ENCODE results near the gene RANGAP1.

RANGAP1 gene

DNA sequence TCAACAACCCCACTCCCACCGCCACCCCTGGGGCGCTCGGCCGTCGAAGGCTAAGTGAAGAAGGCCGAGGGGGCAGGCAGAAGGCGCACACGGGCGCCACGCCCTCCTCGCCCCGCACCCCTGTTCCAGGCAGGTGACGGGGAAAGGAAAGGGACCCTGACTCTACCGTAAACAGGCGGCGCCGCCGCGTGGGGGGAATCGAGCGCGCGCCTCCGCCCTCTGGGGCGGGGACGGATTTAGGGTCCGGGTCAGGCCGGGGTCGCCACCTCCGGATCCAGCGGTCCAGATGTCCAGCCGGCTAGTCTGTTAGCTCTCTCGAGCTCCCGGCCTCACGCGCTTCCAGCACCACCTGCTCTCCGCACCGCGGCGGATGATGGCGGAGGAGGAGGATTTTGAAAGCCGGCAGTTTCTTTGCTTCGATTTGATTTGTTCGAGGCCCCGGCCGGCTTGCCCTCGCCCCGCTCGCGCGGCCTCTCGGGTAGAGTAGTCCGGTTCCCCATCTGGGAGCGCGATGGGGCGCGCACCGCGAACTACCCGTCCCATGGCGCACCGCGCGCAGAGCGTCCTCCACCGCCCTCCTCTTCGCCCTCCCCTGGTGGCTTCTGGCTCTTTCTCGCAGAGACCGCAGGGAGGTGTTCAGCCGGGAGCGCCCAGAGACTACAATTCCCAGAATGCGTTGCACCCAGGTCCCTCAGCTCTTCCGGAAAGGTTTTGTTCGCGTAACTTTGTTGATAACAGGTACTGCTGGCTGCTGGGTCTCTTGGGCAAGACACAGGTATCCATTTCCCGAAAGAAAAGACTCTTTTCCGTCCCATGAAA lies at the start of gene RANGAP1:
Gene RANGAP1, minus strand, starts transcription at position 368 of the 819 bp plus-strand sequence. CDS start 5,143 bp downstream, outside the sequence.
- peak; percentile 96 for DNase-seq (ENCODE audit: low read depth)

- DNase-seq (ENCODE audit: low read depth), result no peak
Measured at GRCh38 chr22:41334951-41335635, 49.1 kb upstream of the RANGAP1 start.

DNA sequence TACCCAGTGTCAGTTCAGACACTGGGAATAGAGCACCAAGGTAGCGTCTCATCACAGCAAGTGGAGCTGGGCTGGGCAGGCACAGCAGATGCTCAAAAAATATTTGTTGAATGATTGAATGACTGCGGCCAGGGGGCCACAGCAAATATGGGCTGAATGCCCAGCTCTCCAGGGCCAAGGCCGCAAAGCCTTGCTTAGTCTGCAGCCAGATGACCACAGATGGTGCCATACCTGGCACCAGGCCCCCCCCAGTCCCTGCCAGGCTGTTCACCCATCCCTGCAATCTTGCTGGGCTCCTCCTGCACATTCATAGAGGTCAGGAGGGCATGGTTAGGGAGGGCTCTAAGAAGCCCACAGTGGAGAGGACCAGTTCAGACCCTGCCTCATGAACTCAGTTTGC lies 48.2 kb upstream of the RANGAP1 start:
- DNase-seq (ENCODE audit: low read depth), result no peak

GRCh38 chr22:41333806-41334205 lies 47.8 kb upstream of the RANGAP1 start:
- DNase-seq (ENCODE audit: low read depth), result no peak

DNA sequence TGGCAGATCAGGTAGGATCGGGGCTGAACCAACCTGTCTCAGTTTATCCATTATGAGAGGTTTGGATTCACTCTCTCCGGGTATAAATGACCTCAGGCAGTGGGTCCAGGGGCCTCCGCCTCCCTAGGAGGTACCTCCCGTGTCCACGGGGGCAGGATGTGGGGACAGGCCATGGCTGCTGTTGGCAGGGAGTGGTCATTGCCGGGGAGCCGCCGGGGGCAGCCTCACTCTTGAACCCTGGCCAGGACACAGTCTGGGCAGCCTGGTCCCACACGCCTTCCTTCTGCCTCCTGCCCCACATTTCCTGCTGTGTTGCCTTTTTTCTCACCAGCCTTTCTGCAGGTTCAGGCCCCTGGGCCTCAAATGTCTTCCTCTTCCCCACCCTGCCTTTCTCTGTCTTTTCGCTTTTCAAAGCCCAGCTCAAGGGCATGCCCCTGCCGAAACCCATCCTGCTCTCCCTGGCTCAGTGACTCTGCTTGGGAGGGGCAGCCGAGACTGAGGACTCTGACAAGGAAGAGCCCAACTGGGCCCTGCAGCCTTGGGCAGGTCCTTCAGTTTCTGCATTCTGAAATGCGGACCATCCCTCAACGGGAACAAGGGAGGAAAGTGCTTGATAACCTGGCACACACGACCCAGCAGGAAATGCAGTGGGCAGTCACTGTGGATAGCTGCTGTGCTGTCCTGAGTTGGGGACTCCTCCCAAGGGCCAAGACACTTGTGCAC lies 46.4 kb upstream of the RANGAP1 start:
- no peak for DNase-seq (ENCODE audit: low read depth)

DNA sequence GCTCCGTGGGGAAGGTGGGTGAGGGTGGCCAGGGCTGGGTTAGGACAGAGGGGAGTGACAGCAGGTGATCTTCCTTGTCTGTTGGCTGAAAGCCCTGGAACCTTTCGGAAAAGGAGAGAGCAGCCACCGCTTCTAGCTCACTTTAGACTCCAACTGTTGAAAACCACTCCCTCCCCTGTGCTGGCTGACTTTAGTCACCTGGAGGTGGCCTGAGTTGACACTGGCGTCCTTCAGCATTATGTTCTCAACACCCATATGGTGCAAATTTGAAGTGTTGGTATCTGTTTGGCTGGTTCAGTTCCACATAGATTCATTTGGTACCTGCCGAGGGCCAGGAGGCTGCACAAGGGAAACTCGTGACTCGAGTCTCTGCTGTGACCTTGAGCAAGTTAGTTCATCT lies 44.2 kb upstream of the RANGAP1 start:
- DNase-seq (ENCODE audit: low read depth), result no peak

GRCh38 chr22:41327124-41327523 lies 41.1 kb upstream of the RANGAP1 start:
- DNase-seq (ENCODE audit: low read depth), result no peak

- DNase-seq (ENCODE audit: low read depth), result no peak
Measured at GRCh38 chr22:41324821-41325528, 39.0 kb upstream of the RANGAP1 start.

DNA sequence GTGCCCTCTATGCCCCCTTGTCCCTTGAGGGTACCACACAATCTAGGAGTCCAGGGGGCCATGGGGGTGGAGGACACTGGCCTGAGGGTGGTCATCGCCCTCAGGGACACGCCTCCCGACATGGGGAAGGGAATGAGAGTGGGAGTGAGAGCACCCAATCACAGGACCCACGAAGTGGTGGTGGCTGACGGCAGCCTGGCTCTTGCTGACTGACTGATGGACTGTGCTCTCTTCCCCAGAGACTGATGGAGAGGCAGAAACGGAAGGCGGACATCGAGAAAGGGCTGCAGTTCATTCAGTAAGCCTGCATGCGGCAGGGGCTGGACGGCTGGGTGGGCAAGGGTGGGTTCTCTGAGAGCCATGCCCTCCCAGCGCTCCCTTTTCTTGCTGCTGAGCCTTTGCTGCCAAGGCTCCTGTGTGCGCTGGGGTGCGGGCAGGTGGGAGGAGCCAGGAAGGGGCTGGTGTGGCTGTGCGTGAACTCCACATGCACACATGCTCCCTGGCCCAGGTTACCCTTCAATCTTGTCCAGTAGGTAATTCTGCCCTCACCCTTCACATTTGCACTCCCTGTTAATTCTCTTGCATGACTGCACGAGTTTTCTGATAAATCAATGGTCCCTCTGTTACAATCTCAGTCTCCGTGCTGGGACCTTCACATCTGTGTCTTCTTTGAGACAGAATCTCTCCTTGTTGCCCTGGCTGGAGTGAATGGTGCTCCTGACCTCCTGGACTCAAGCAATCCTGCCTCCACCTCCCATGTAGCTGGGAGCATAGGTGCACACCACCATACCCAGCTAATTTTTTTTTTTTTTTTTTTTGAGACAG lies 34.6 kb upstream of the RANGAP1 start:
- no peak for DNase-seq (ENCODE audit: low read depth)

- no peak for DNase-seq (ENCODE audit: low read depth)
Measured at GRCh38 chr22:41315586-41315985, 29.6 kb upstream of the RANGAP1 start.

DNA sequence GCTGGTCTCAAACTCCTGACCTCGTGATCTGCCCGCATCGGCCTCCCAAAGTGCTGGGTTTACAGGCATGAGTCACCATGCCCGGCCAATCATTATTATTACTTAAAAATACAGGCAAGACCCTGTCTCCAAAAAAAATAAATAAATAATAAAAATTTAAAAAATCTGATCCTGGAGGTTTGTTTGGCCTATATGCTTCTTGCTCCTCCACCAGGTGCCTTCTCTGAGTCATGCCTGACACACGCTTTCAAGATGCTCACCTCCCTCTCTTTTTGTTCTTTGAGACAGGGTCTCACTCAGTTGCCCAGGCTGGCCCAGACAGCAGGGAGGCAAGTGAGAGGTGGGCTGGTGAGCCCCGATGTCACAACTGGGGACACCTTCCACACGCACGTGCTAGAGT lies 28.8 kb upstream of the RANGAP1 start:
- DNase-seq (ENCODE audit: low read depth), result no peak

DNA sequence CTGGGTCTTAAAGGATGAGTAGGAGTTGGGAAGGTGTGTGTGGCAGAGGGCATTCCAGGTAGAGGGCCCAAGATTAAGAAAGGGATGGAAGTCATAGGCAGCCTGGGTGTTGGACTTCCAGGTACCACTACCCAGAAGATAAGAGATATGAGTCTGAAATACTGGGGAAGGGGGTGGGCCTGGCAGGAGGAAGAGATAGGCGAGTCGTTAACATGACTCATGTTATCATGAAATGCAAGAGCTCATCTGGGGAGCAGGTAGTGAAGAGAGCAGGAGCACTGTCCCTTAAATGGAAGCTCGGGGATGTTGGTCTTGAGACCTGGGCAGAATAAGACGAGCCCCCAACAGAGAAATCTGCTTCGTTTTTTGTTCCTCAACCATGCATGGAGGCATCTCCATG lies 25.5 kb upstream of the RANGAP1 start:
- no peak for DNase-seq (ENCODE audit: low read depth)

GRCh38 chr22:41310336-41310735 lies 24.3 kb upstream of the RANGAP1 start:
- DNase-seq (ENCODE audit: low read depth), result no peak

DNA sequence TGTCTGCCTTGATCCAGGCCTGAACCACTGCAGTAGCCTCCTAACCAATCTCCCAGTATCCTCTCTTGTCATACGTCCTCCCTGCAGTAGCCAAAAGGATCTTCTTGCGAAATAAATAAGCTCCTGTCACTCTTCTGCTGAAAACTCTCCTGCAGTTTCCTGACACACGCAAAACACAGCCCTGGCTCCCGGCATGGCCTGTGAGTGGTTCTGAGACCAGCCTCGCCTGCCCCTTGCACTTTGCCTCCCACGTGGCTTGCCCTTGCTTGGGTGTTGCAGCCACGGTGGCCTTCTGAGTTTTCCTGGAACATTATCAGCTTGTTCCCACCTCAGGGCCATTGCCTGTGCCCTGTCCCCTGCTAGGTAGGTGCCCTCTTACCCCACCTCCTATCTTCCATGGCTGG lies 22.6 kb upstream of the RANGAP1 start:
- DNase-seq (ENCODE audit: low read depth), result no peak

DNA sequence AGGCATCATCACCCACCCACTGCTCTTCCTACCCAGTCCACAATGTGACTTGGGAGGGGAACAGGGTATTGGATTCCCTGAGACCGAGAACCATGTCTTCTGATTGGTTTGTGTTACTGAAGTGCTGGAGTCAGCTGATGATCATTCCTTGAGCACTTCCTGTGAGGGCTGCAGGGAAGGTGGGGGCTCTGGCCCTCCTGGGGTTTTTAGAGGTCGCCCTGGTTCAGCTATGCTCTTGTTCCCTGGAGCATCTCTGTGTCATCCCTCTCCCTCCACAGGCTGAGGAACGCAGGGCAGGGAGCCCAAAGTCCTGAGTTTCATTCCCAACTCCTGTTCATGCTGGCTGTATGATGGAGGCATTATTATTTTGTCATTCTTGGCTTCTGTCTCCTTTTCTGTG lies 22.1 kb upstream of the RANGAP1 start:
- no peak for DNase-seq (ENCODE audit: low read depth)

- DNase-seq (ENCODE audit: low read depth), result no peak
Measured at GRCh38 chr22:41305646-41306045, 19.7 kb upstream of the RANGAP1 start.

GRCh38 chr22:41302811-41303210 lies 16.8 kb upstream of the RANGAP1 start:
- no peak for DNase-seq (ENCODE audit: low read depth)

GRCh38 chr22:41302021-41302767 lies 16.2 kb upstream of the RANGAP1 start:
- no peak for DNase-seq (ENCODE audit: low read depth)

- peak; percentile 69 for DNase-seq (ENCODE audit: low read depth)
Measured at GRCh38 chr22:41301085-41302020, 15.4 kb upstream of the RANGAP1 start, which contains the start of gene ZC3H7B. Gene ZC3H7B, plus strand, starts transcription at chr22:41301525. Its CDS starts 19,136 bp downstream, at chr22:41320661.
